ENCODE results near the gene CCDC159. TPM values are rescaled to one million over a fixed set of nuclear protein-coding genes. Genes with fewer than 3 reads are reported as not detected.
A peak's percentile ranks its signal among the peaks of the same experiment; 100 is the strongest.

CCDC159 gene
- total and polyA plus RNA-seq, 2 of the 4 experiments (the other 2 are of a cell fraction) = 4.7 to 14.0 TPM

DNA sequence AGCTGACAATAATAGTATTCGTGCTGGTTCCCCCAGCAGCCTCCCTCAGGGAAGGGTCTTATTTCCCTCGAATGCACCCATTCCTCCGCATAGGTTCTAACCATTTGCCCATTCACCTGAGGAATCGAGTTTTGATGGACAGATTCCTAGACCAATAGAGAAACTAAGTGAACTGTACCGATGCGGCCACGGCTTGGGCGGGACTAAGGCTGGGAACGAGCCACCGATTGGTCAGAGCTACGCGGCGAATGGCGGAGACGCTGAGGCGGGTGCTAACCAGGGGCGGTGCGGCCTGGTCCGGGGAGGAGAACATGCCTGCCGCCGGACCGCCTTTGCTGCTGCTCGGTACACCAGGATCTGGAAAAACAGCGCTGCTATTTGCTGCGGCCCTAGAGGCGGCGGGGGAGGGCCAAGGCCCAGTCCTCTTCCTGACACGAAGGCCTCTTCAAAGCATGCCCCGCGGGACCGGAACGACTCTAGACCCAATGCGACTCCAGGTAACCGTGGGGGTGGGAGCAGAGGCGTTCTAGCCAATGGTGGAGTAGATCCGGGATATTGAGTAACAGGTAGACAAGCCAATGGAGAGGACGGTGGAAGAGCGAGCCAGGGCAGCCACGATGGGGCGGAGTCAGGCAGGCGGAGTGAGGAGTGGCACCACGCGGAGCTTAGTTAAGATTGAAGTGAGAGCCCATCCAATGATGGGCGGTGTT is 28.3 kb downstream of the CCDC159 start, which contains the start of gene SWSAP1 (continued):
- TF ChIP-seq MAFK (IDR thresholded peaks at IDR 0.05; ENCODE audit: low read depth, low read length) = no peak
- TF ChIP-seq BHLHE40 (IDR thresholded peaks at IDR 0.05; ENCODE audit: low read depth, low read length) = no peak

DNA sequence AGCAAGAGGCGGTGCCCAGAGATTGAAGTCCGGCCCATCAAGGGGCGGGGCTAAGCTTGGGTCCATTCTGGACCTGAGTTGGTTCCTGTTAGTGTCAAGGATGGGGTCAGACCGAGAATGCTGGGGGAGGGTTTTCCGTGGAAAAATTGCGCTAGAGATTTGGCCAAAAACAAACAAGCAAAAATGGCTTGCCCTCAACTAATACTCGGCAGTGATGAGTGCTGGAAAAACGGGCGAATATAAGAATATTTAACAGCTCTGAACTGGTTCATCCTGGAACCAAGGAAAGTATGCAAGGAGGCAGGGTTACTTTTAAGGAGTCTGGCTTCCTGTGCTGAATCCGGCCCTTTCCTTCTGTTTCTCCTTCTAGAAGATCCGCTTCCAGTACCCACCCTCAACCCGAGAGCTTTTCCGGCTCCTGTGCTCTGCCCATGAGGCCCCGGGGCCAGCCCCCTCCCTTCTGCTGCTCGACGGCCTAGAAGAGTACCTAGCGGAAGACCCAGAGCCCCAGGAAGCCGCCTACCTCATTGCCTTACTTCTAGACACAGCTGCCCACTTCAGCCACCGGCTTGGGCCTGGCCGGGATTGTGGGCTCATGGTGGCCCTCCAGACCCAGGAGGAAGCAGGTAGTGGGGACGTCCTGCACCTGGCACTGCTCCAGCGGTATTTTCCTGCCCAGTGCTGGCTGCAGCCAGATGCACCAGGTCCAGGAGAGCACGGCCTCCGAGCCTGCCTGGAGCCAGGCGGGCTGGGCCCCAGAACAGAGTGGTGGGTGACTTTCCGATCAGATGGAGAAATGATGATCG is 29.0 kb downstream of the CCDC159 start:
- Histone ChIP-seq H4K5ac (ENCODE audit: low read depth, low read length) (peak overlapping the region; percentile 54), H2AK5ac (ENCODE audit: low read depth, low read length) (peak overlapping the region; percentile 49; the same call in 1 of the 2 replicates), H4K20me1 (ENCODE audit: insufficient read depth, low read length) (peaks cover 11% of the 10 kb centered on the region; the same call in 1 of the 2 replicates), H3K9ac (ENCODE audit: low read depth, low read length) (peak overlapping the region; percentile 27), H3K4me1 (ENCODE audit: control insufficient read depth, insufficient read depth, low read length) (peaks cover 22% of the 10 kb centered on the region), H3K18ac (ENCODE audit: low read depth, low read length) (peak overlapping the region; percentile 2), H3K9me3 (ENCODE audit: control insufficient read depth, insufficient read depth, low read length) (no peaks in the 10 kb centered on the region), H2BK120ac (ENCODE audit: low read depth, low read length) (peak overlapping the region; percentile 33; the same call in 1 of the 2 replicates), H2BK5ac (ENCODE audit: low read depth, low read length, poor library complexity, severe bottlenecking) (peak overlapping the region; percentile 59), H3K4me3 (ENCODE audit: insufficient read depth, low read depth, low read length) (peak overlapping the region; percentile 28), H3K56ac (ENCODE audit: extremely low read depth, insufficient read depth, low read length) (peak overlapping the region; percentile 76; the same call in 1 of the 2 replicates), H2BK20ac (ENCODE audit: low read depth, low read length) (peak overlapping the region; percentile 23), H4K91ac (ENCODE audit: insufficient read depth, low read depth, low read length) (peak overlapping the region; percentile 60), H4K8ac (ENCODE audit: low read depth in 2 of 2, low read length in 2 of 2) (peak overlapping the region; percentile 90 to 92), H2AK9ac (replicated peaks; ENCODE audit: low read depth, low read length, poor library complexity) (peak overlapping the region; percentile 88), H3K9me1 (ENCODE audit: insufficient read depth, low read length) (peaks cover 29% of the 10 kb centered on the region), H3K23ac (ENCODE audit: low read depth, low read length) (peak overlapping the region; percentile 74; the same call in 1 of the 2 replicates), H3K79me1 (ENCODE audit: low read depth in 1 of 2, low read length in 2 of 2) (peaks cover 6 to 34% of the 10 kb centered on the region in 2 experiments), H3K27me3 (ENCODE audit: control insufficient read depth, insufficient read depth, low read length) (no peaks in the 10 kb centered on the region), H2BK15ac (ENCODE audit: low read depth, low read length) (peak overlapping the region; percentile 12; the same call in 1 of the 3 replicates), H3K4ac (ENCODE audit: low read depth, low read length) (peak overlapping the region; percentile 77), H3K27ac (ENCODE audit: insufficient read depth, low read length) (peak overlapping the region; percentile 72), H3K14ac (replicated peaks; ENCODE audit: low read depth, low read length) (peak overlapping the region; percentile 69), H3K4me2 (ENCODE audit: low read depth, low read length) (peak overlapping the region; percentile 72), H2AFZ (replicated peaks; ENCODE audit: low read length, poor library complexity) (peak overlapping the region; percentile 98), H3K36me3 (ENCODE audit: control insufficient read depth, insufficient read depth, low read length) (no peaks in the 10 kb centered on the region)
- WGBS, 2 experiments (ENCODE audit: extremely low coverage in 2 of 2, insufficient read length in 1 of 2) = 60% methylated on average over 9 of the region's 27 CpGs; no CpG with 5 or more reads in 1 of the 2 experiments
- no TSS peak for BruUV-seq (replicated peaks)
- ChIA-PET CTCF (interaction anchor here (0.6 to 1.5 kb wide), 5 partner anchors 8 to 161 kb away, joined by 3 to 5 read pairs (median 3); partner anchors contain the start of gene PRKCSH), POLR2A (ENCODE audit: unreplicated experiment) (interaction anchor here (0.6 kb wide), 1 partner anchor 102 kb away, joined by 4 read pairs; no protein-coding TSS in a partner anchor)
- intact Hi-C loops (cut with micrococcal nuclease) (loop anchor here (2.0 kb wide), 2 partner anchors 59 to 83 kb away; partner anchors contain the start of genes ODAD3 and PRKCSH), in situ Hi-C loops (cut with MboI; ENCODE audit: low sequenced_read_pairs) (no loop called here), dilution Hi-C loops (cut with HindIII; ENCODE audit: low sequenced_read_pairs, unreplicated experiment) (no loop called here)
- DNase-seq (no peak), ATAC-seq (ENCODE audit: low read depth) (no peak)
- TF ChIP-seq POLR2A (IDR thresholded peaks at IDR 0.05; ENCODE audit: low read depth, low read length) = no peak
- no peak for TF ChIP-seq RFX5 (IDR thresholded peaks at IDR 0.05; ENCODE audit: low read depth, low read length)
- TF ChIP-seq CTCF (conservative IDR thresholded peaks at IDR 0.05; ENCODE audit: low read depth, low read length) = no peak
- TF ChIP-seq MXI1 (IDR thresholded peaks at IDR 0.05; ENCODE audit: borderline replicate concordance, low read depth, low read length) = no peak
- TF ChIP-seq BHLHE40 (IDR thresholded peaks at IDR 0.05; ENCODE audit: low read depth, low read length) = no peak
- TF ChIP-seq, protein P1, sequence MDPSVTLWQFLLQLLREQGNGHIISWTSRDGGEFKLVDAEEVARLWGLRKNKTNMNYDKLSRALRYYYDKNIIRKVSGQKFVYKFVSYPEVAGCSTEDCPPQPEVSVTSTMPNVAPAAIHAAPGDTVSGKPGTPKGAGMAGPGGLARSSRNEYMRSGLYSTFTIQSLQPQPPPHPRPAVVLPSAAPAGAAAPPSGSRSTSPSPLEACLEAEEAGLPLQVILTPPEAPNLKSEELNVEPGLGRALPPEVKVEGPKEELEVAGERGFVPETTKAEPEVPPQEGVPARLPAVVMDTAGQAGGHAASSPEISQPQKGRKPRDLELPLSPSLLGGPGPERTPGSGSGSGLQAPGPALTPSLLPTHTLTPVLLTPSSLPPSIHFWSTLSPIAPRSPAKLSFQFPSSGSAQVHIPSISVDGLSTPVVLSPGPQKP (IDR thresholded peaks at IDR 0.05; ENCODE audit: borderline replicate concordance, low read depth, low read length) = no peak
- TF ChIP-seq CEBPB (IDR thresholded peaks at IDR 0.05; ENCODE audit: low read depth, low read length) = no peak
- no peak for TF ChIP-seq RCOR1 (IDR thresholded peaks at IDR 0.05; ENCODE audit: insufficient replicate concordance, low read length)

All from IMR-90 (cell line).